HEK293 (cell line): Measurements from ENCODE around the gene MYORG.

Source experiments
- ZEB2 ChIP-seq: fragments of 450-650 bp; formaldehyde crosslinking; IDR thresholded peaks from 2 replicates; pipeline ENCODE4 v1.5.1; 2016; ENCODE audit warnings: missing biosample characterization, missing genetic modification characterization
- ZNF416 ChIP-seq: fragments of 450-650 bp; formaldehyde crosslinking; IDR thresholded peaks from 2 replicates; pipeline ENCODE4 v1.5.1; 2016; ENCODE audit warnings: missing biosample characterization, missing genetic modification characterization
- ZNF555 ChIP-seq: fragments of 450-650 bp; formaldehyde crosslinking; conservative IDR thresholded peaks from 2 replicates; pipeline ENCODE4 v1.5.1; 2017; ENCODE audit warnings: missing biosample characterization, mild to moderate bottlenecking, missing genetic modification characterization, inconsistent platforms
- TF ChIP-seq, protein P1 (sequence below): fragments of 450-650 bp; formaldehyde crosslinking; IDR thresholded peaks from 2 replicates; pipeline ENCODE4 v1.5.1; 2016; ENCODE audit warnings: missing biosample characterization, missing genetic modification characterization

DNA sequence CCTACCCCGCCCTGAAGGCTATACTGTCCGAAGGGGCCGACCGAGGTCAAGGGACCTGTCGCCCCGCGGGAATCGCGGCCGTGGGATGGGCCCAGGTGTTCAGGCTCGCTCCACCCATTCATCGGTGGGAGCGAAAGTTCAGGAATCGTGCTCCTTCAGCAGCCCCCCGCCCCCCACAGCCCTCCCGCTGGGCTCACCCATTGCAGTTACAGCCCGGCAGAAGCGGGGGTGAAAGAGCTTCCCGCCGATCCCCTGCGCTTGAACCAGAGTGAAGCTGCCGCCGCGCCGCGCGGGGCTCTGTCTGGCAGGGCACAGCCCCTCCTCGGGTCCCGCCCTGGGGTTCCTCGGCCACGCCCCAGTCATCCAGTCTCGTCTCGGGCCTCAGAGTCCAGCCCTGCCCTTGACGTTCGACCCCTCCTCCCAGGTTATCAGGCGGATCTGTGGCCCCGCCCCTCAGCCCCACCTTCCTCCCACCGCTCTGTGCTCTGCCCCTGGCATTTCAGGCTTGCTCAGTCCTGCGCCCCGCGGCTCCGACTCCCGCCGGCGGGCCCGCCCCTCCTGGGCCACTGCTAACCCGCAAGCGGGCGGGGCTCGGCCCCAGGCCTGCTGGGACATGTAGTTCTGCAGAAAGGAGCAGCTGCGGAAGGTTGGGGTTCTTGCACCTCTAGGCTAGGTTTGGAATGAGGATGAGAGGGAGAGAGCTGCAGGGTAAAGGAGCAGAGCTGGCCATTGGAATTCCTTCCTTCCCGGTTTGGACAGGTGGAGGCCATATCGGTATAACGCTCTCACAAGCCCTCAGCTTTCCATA is at the start of gene MYORG:
- TF ChIP-seq, protein P1, sequence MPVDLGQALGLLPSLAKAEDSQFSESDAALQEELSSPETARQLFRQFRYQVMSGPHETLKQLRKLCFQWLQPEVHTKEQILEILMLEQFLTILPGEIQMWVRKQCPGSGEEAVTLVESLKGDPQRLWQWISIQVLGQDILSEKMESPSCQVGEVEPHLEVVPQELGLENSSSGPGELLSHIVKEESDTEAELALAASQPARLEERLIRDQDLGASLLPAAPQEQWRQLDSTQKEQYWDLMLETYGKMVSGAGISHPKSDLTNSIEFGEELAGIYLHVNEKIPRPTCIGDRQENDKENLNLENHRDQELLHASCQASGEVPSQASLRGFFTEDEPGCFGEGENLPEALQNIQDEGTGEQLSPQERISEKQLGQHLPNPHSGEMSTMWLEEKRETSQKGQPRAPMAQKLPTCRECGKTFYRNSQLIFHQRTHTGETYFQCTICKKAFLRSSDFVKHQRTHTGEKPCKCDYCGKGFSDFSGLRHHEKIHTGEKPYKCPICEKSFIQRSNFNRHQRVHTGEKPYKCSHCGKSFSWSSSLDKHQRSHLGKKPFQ (tag by site-specific recombination), result no peak
- TF ChIP-seq ZNF416 (tag by site-specific recombination), result no peak
- peak; percentile 75 for TF ChIP-seq ZEB2
- TF ChIP-seq ZNF555 (tag by site-specific recombination), result no peak
